Measurements from ENCODE around the gene DPF3.

The DPF3 gene

DNA sequence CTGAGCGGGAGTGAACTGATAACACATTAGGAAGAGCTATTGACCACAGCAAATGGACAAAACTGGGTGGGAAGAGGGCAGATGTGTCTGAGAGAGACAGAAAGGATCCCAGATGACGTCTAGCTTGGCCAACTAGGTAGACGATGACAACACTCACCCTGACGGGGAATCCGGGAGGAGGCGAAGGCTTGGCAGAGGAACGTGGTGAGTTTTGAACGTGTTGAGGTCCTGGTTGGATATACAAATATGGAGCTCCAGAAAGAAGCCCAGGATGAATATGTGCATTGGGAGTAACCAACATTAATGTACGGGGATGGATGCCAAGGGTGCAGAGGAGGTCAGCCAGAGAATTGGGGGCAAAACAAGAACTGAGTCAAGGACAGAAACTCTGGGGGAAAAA lies 60.7 kb downstream of the DPF3 start:
- DNase-seq: no peak

DNA sequence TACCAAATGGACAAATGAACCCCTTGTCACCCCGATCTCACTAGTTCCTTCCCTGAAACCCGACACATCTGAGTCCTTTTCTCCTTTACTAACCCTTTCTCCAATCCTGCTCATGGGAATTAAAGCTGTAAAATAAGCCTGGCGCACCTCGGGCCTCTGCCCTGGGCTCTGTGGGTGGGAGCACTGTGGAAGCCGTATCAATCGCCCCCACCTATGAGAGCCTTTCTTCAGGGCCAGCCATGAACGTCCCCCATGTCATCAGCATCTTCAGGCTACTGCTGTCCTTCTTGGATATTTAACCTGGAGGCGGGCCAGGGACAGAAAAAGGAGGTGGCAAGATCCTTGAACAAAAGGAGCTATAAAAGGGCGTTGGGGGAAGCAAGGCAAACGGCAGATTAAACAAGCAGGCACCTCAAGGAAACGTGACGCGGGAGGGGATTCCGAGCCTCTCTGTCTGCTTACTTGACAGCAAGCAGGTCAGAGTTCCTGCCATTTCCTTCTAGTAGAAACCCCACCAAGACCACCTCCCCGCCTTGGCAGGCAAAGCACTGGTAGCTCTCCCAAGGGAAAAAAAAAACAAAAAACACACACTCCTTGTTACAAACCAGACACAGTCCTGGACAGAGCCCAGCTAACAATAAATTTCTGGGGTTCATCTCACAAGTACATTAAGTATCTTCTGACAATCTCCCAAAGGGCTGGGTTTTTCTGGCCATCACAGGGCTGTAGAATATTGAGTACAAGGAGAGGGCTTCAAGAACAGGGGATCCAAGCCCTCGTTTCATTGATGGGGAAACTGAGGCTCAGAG lies 62.9 kb downstream of the DPF3 start:
- DNase-seq: no peak

DNA sequence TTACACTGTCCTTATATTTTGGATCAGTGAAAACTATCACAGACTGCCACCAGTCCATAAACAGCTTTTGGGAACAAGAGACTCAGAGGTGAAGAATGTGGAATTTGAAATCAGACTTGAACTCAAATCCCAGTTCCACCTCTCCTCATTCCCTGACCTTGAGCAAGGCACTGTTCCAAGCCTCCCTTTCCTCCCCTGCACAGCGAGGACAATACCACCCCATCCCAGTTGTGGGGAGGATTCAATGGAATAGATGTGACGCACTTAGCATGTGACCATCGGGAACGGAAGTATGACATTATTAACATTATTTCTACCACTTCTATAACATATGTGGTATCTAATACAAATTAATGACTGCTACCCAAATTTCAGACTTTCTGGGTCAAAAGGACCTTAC lies 63.5 kb downstream of the DPF3 start:
- DNase-seq: no peak

DNA sequence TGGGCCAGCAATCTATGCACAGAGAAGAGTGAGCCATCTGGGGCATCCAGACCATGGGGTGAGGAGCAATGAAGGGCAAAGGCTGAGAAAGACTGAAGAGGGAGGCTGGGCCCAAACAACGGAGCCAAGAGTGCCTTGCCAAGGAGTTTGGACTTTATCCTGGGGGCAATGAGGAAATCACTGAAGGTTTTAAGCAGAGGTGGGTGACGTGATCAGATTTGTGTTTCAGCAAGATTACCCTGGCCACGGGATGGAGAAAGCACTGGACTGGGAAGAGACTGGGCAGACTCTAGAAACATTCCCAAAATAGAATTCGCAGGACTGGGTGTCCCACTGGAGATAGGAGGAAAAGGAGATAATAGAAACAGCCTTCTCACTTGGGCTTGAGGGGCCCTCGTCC lies 65.3 kb downstream of the DPF3 start:
- no peak for DNase-seq

DNA sequence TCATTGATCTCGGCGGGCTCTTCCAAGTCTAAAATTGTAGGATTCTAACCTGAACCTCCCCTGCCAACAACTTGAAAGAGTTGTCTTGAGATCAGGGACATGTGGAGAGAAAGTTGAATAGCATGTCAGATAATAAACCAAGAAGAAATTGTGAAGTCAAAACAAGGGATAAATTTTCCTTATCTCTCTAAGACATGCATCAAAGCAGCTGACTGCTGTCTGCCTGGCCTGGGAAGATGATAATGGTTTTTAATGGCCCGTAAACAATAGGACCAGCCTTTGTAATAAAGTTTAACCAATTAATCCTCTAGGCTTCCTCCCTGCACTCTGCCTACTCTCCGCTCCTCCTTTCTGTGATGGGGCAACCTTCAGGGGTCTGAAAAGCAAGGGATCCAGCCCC lies 67.9 kb downstream of the DPF3 start:
- no peak for DNase-seq

DNA sequence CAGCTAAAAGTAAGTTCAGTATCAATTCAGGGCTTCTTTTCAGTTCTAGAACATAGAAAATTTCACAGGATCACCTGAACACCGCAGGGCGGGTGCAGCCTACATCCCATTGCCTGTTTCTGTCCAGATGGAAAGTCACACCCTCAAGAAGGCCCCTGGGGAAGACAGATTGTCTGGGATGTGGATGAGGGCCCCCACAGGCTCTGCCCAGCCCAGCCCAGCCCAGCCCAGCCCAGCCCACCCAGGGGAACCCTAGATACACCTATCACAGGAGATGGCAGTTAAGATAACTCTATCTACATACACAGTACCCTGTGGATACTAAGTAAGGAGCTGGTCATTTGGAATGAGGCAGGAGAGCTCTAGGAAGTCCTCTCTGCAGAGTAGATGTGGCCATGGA lies 68.4 kb downstream of the DPF3 start:
- no peak for DNase-seq

DNA sequence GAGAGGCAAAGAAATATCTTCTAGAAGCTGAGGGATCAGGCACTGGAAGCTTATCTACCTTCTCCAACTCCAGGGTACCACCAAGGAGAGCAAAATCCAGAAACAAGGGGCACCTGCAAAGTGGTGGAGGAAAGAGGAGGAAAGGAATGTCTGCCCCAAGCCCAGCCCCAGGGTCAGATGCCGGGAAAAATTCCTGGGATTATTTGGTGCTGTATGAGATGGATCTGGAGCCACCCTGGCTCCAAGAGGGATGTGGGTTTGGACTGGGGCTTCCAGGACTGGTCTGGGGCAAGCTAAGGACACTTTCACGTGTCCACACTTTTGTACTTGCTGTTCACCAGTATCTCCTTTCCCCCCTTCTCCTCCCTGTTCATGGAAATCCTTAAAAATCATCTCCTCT lies 69.8 kb downstream of the DPF3 start:
- no peak for DNase-seq

DNA sequence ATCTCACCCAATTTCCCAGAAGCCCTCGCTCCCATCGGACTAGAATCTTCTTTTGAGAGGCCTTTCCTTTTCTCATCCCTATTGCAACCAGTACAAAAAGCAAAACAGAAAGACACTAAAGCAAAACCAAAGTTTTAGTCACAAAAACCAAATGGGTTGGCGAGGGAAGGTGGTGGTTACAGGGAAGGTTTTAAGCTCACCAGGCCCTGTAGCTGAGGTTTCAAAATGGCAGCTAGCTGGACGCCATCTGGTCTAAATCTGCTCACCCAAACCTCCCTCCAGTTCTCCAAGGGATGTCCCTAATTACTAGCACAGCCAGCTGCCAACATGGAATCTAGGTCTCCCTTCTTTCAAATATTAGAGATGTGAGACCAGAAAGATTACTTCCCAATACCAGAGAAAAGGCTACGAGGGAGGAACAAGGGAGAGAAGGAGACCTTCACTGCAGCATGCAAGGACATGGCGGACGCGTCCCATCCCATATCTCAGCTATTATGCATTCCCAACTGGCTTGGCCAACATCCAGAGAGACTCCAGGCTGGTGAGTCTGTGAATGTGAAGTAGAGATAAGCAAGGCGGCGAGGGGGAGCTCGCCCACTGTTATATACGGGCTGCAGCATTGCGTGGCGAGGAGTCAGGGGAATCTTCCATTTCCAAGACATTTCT lies 70.8 kb downstream of the DPF3 start:
- no peak for DNase-seq

DNA sequence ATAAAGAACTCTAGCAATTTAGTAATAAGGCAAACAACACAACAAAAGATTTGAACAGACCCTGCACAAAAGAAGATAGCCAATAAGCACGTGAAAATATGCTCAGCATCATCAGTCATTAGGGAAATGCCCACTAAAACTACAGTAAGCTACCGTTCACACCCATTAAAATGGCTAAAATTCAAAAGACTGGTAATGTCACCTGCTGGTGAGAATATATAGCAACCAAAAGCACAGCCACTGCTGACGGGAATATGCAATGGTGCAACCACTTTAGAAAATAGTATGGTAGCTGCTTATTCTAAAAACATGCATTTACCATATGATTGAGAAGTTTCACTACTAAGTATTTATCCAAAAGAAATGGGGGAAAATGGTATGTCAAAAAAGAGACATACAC lies 74.9 kb downstream of the DPF3 start:
- no peak for DNase-seq

DNA sequence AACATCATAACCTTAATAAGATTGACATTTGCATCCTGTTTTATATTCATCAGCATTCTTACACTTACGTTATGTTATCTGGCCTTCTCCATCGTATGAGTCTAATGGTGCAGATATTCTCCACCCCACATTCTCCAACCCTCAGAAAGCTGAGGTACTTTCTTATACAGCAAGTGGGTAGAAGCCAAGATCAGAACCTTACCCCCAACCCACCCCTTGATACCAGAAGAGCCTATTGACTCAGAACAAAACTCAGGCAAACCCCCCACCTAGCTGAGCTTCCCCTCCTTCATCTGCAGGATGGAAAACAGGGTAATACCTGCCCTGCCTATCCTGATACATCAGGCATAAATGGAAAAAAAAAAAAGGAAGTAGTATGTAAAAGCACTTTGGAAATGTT lies 77.6 kb downstream of the DPF3 start:
- DNase-seq: no peak

DNA sequence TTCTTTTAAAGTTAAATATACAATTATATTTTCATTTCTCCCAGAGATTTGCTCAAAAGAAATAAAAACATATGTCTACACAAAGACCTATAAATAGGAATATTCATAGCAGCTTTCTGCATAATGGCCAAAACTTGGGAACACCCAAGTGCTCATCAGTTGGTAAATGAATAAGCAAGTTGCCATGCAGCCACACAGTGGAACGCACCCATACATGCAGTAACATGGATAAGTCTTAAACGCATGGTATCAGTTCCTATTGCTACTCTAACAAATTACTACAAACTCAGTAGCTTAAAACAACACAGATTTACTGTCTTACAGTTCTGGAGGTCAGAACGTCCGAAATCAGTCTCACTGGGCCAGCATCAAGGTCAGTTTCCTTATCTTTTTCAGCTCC lies 78.5 kb downstream of the DPF3 start:
- no peak for DNase-seq

DNA sequence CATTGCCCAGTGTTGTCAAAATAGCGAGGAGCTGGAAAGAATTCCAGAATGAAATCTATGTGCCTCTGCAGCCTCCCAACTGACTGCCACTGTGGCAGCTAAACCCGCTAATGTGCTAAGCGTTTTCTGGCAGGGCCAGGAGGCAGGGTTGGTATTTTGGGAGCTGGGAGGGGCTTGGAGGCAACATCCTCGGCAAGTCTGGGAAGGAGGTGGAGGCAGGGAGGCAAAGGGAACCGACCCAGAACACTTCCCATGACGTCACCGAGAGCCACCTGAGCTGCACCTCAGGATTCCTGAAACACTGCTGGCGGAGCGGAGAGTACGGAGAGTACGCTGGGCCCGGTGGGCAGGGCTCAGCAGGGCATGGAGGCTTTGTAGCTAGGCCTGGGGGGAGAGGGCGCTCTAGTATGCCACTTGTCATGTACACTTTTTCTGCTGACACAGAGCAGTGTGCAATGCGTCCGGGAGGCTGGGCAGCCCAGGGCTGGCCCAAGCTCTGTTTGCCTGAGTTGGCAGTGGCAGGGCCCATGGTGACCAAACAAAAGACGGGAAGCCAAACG lies 81.5 kb downstream of the DPF3 start:
- no peak for DNase-seq

DNA sequence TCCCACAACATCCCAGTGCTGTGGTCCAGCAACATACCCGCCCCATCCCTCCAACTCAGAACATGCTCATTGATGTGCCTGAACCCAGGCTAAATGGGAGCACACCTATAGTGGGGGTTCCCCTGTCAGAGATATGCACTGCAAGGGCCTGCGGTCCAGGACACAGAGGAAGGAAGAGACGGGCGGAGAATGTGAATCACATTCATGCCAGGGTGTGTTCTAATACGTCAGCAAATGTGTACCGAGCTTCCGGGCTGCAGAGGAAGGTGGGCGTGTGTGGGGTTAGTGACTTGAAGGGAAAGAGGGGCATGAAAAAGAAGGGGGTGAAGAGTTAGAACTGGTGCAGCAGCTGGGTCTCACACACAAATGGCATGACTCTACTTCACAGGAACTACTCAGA lies 83.7 kb downstream of the DPF3 start:
- DNase-seq: no peak

DNA sequence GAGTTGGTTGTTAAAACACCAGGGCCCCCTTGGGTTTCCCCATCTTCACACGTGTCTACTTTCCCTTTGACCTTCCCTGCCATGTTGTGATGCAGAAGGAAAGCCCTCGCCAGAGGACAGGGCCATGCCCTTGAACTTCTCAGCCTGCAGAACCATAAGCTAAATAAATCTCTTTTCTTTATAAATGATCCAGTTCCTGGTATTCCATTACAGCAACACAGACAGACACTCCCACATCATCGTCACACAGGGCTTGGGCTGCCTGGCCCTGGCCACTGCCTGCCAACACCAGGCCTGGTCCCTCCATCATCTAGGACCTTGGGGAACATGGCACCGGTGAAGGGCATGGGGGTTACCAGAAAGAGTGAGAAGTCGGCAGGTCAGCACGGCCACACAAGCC lies 84.8 kb downstream of the DPF3 start:
- no peak for DNase-seq

DNA sequence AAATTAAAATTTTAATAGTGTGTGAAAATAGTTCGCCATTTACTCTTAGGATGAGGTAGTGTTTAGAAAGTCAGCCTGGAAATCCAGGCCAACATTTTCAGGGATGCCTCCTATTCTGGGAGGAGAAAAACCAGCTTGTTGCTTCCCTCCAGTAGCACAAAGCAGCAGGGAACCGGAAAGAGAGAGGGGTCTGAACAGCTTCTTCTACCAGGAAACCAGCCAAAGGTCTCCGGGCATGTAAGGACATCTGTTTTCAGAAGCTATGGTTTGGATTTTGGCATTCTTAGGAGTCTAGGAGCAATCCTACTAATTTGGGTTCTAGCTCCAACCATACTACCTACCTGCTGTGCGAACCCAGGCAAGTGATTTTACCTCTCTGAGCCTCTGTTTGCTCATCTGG lies 85.3 kb downstream of the DPF3 start:
- DNase-seq: no peak

DNA sequence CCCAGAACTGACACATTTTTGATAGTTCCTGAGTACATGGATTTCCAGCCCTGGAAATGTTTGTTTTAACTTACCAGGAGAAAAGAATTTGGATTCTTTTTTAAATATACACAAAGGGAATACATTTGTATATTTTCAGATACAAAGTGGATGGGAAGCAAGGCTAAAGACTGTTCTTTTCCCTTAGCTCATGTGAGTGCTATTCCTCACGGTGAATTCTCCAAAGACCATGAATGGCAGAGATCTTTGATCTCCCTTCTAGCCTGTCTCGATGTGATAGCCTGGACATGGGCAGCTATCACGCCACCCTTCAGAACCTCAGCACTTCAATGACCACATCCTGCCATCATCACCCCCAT lies 91.3 kb downstream of the DPF3 start:
- DNase-seq: no peak

DNA sequence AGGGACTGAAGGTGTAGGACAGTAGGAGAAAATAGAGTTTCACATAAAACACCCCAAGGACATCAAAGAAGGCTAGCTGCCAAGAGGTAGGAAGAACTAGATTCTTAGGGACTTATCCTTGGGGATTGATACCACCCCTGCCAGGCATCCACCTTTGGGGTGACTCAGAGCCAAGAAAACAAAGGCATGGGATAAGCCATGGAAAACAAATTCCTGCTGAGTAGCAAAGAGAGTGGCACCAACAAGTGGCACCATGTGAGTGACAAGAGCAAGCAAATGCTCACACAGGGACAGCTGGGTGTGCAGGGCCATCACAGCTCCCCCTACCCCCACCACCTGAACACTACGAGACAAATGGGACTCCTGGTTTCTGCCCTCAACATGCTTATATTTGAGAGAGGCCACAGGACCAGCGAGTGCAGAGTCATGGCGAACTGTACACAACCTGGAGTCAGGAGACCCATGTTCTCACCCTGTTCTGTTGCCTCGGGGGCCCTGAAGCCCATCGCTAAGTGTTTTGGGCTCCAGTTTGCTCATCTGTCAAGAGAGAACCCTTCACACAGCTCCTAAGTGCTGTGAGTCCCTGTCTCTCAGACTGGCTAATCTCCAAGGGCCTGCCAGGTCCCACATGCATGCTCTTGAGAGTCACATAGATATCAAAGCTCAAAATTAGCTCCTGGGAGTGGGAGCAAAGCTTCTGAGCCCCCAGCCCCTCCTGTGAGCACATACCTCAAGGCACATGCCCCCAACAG lies 91.9 kb downstream of the DPF3 start:
- DNase-seq: no peak

DNA sequence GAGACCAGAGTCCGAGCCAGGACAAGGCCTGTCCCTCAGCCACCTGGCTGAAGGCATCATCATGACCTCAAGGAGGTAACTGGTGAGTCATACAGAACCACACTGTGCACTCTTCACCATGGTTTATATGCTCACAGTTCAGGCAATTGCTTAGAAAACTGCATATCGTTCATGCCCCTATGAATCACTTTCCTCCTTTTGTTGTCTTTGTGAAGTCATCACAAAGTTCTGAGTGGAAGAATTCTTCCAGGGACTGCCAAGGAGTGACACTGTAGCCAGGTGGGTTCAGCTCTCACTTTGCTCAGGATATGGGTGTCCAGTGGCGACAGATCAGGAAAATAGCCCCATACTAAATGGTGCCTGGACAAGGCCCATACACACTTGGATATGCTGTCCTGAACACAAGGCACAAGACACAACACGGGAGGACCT lies 92.5 kb downstream of the DPF3 start:
- DNase-seq: no peak

DNA sequence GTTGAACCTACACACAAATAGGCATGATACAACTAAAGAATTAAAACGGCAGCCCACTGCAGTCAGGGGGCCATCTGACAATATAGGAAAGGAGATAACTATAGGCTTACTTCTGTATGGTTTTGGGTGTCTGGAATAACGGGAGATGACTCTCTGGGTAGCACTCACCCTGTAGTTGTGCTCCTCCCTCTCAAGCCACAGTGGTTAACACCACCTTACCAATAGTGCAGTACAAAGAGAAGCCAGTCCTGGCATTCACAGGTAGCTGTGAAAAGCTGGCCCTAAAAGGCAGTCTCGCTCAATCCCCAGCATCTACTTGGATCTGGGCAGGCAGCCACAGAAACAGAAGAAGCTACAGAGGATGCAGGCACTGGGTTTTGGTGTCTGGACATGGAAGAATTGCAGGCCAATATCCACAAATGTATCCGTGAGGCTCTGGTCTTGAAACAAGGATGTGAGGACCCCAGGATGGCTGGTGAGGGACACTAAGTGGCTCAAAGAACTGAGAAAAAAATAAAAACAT lies 93.0 kb downstream of the DPF3 start:
- DNase-seq: no peak

DNA sequence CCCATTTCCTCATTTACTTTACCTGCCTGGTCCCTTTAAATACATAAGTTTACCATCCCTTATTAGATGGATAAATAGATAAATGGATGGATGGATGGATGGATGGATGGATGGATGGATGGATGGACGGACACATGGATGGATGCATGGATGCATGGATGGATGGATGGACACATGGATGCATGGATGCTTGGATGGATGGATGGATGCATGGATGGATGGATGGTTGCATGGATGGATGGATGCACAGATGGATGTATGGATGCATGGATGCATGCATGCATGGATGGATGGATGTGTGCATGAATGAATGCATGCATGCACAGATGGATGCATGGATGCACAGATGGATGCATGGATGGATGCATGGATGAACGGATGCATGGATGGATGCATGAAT lies 93.6 kb downstream of the DPF3 start:
- no peak for DNase-seq

DNA sequence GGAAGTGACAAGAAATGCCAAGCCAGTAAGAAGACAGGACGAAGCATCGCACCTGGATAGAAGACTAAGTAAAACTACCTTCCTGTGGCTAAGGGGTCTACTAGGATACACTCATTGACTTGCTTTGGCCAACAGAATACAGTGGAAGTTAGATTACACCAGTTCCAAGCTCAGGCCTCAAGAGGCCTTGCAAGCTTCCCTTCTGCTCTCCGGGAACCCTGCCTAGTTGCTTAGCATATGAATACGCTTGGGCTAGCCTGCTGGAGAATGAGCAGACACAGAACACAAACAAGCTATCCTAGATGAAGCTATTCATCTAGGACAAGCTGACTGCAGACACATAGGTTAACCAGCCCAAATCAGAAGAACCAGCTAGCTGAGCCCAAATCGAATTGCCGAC lies 97.0 kb downstream of the DPF3 start:
- no peak for DNase-seq

DNA sequence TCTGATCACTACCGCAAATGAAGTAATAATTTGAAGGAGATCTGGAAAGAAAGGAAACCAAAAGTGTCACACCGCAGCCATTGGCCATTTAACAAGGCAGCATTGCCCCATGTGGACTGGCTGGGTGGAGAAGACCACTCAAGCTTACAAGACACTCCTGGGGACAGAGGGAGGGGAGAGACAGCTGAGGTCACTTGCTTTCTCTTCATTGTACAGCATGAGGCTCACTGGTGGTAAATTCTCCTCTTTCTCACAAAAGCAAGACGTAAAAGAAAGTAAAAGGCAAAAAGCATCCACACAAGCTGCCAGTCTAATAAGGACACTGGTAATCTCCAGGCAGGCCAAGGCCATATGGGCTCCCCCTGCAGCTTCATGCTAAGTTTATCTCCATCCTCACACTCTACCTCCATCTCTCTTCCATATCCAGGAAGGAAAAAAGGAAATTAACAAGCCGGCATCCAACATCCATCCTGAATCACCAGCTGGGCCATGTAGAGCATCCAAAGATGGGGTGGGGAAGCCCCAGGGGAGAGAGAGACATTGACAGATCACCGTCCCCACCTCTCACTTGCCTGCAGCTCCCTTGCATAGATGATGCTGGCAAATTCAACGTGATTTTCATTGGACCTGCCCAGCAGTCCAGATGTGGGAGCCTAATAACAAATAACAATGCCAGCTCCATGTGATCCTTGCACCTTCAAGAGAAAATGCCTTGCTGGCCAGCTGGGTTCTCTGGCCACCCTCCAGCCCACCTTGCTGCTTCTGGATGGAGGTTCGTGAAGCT lies 100.6 kb downstream of the DPF3 start:
- no peak for DNase-seq

Data from 8988T (cell line).